K562 (cell line): Measurements from ENCODE around the gene TARP.

ENCODE experiments used
- ERF ChIP-seq: fragments of 450-650 bp; formaldehyde crosslinking; IDR thresholded peaks from 2 replicates; pipeline ENCODE4 v1.4.0; 2020; ENCODE audit warnings: mild to moderate bottlenecking, mixed read lengths
- ETS2 ChIP-seq: IDR thresholded peaks from 2 replicates; pipeline ENCODE4 v1.6.1; 2016; ENCODE audit warnings: borderline replicate concordance, missing genetic modification characterization, mild to moderate bottlenecking, moderate library complexity, missing compliant biosample characterization; ENCODE audit not compliant: poor library complexity, severe bottlenecking
- FOXK1 ChIP-seq: sonication (generic); formaldehyde crosslinking; IDR thresholded peaks from 2 replicates; pipeline ENCODE4 v1.8.0; 2022; ENCODE audit warnings: missing genetic modification reagents, mild to moderate bottlenecking, borderline replicate concordance
- KDM4B ChIP-seq, 2 experiments: fragments of 450-650 bp in 1 of 2; sonication (generic) in 1 of 2; IDR thresholded peaks; 2 replicates each; pipeline ENCODE4 v1.6.1; 2016 to 2017; ENCODE audit warnings: borderline replicate concordance in 2 of 2, antibody characterized with exemption in 1 of 2, low read depth in 1 of 2, mild to moderate bottlenecking in 1 of 2
- L3MBTL2 ChIP-seq: fragments of 450-650 bp; IDR thresholded peaks from 2 replicates; pipeline ENCODE4 v1.6.1; 2016; ENCODE audit warnings: mild to moderate bottlenecking, moderate library complexity
- RCOR1 ChIP-seq, 2 experiments: IDR thresholded peaks; 2 replicates each; pipeline ENCODE4 v1.6.1; 2012; ENCODE audit warnings: low read depth in 2 of 2, low read length in 2 of 2, borderline replicate concordance in 1 of 2, improper control_type of control experiment in 1 of 2
- SMAD4 ChIP-seq: fragments of 250-450 bp; sonication (Bioruptor Pico); conservative IDR thresholded peaks from 2 replicates; pipeline ENCODE4 v1.8.0; 2021; ENCODE audit warnings: inconsistent platforms, mild to moderate bottlenecking, moderate library complexity
- SP2 ChIP-seq: IDR thresholded peaks from 2 replicates; pipeline ENCODE4 v1.6.1; 2011; ENCODE audit warnings: mild to moderate bottlenecking, low read depth, low read length, moderate library complexity; ENCODE audit not compliant: poor library complexity, severe bottlenecking; ENCODE audit errors: extremely low read depth
- ZNF444 ChIP-seq: fragments of 250-450 bp; sonication (Bioruptor Pico); IDR thresholded peaks from 2 replicates; pipeline ENCODE4 v1.4.0; 2020; ENCODE audit warnings: mild to moderate bottlenecking, moderate library complexity
- ZNF696 ChIP-seq: fragments of 250-450 bp; sonication (Bioruptor Pico); conservative IDR thresholded peaks from 2 replicates; pipeline ENCODE4 v1.4.0; 2020; ENCODE audit warnings: mild to moderate bottlenecking, moderate library complexity
- ZNF766 ChIP-seq: fragments of 200-800 bp; sonication (Bioruptor generic); conservative IDR thresholded peaks from 2 replicates; pipeline ENCODE4 v1.6.1; 2016; ENCODE audit warnings: missing genetic modification characterization, missing compliant biosample characterization
- ZSCAN32 ChIP-seq: fragments of 450-650 bp; formaldehyde crosslinking; IDR thresholded peaks from 2 replicates; pipeline ENCODE4 v1.4.0; 2020; ENCODE audit warnings: mild to moderate bottlenecking, moderate library complexity
- TF ChIP-seq, protein P1 (sequence below): sonication (generic); formaldehyde crosslinking; IDR thresholded peaks from 2 replicates; pipeline ENCODE4 v1.8.1; 2023; ENCODE audit warnings: mild to moderate bottlenecking, missing genetic modification reagents
- TF ChIP-seq, protein P2 (sequence below): fragments of 200-800 bp; sonication (Bioruptor generic); IDR thresholded peaks from 2 replicates; pipeline ENCODE4 v1.6.1; 2016; ENCODE audit warnings: missing genetic modification characterization, missing compliant biosample characterization

The TARP gene

DNA sequence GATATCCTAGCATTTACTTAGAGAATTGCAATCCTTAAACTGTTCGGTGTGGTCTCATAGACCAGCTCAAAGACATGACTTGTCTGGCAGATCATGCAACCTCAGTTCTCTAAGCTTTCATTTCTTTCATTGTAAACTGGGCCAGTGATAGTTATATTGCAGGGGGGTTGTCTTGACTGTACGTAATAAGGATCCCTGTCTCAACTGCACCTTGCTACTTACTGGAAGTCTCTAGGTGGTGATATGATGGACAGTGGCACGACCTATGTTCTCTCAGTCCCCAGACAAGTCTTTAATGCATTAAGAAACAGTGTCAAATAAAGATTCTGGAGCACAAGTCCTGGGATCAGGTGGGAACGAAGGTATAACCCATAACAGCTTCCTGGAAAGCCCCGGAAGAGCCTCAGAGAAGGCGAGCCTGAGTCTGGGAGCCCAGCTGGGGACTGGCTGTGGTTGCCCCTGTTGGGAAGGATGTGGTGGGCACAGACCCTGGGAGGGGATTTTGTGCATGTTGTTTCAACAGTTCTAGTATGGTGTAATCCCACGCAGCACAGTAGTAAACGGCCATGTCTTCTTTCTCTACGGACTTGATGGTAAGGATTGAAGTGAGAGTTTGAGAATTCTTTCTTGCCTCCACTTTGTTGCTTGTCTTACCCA, 26.0 kb upstream of the TARP start (continued):
- TF ChIP-seq RCOR1 (IDR thresholded peaks at IDR 0.05; ENCODE audit: borderline replicate concordance in 1 of 2, low read depth in 2 of 2, low read length in 2 of 2): no peak
- TF ChIP-seq SP2: no peak
- TF ChIP-seq ERF (CRISPR knock-in tag): no peak
- no peak for TF ChIP-seq FOXK1 (CRISPR knock-in tag)
- no peak for TF ChIP-seq ZSCAN32
- no peak for TF ChIP-seq ZNF444
- TF ChIP-seq ZNF766: no peak
- no peak for TF ChIP-seq KDM4B (IDR thresholded peaks at IDR 0.05; ENCODE audit: borderline replicate concordance in 2 of 2, low read depth in 1 of 2)
- TF ChIP-seq, protein P1, sequence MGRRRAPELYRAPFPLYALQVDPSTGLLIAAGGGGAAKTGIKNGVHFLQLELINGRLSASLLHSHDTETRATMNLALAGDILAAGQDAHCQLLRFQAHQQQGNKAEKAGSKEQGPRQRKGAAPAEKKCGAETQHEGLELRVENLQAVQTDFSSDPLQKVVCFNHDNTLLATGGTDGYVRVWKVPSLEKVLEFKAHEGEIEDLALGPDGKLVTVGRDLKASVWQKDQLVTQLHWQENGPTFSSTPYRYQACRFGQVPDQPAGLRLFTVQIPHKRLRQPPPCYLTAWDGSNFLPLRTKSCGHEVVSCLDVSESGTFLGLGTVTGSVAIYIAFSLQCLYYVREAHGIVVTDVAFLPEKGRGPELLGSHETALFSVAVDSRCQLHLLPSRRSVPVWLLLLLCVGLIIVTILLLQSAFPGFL (CRISPR knock-in tag): no peak
- TF ChIP-seq, protein P2, sequence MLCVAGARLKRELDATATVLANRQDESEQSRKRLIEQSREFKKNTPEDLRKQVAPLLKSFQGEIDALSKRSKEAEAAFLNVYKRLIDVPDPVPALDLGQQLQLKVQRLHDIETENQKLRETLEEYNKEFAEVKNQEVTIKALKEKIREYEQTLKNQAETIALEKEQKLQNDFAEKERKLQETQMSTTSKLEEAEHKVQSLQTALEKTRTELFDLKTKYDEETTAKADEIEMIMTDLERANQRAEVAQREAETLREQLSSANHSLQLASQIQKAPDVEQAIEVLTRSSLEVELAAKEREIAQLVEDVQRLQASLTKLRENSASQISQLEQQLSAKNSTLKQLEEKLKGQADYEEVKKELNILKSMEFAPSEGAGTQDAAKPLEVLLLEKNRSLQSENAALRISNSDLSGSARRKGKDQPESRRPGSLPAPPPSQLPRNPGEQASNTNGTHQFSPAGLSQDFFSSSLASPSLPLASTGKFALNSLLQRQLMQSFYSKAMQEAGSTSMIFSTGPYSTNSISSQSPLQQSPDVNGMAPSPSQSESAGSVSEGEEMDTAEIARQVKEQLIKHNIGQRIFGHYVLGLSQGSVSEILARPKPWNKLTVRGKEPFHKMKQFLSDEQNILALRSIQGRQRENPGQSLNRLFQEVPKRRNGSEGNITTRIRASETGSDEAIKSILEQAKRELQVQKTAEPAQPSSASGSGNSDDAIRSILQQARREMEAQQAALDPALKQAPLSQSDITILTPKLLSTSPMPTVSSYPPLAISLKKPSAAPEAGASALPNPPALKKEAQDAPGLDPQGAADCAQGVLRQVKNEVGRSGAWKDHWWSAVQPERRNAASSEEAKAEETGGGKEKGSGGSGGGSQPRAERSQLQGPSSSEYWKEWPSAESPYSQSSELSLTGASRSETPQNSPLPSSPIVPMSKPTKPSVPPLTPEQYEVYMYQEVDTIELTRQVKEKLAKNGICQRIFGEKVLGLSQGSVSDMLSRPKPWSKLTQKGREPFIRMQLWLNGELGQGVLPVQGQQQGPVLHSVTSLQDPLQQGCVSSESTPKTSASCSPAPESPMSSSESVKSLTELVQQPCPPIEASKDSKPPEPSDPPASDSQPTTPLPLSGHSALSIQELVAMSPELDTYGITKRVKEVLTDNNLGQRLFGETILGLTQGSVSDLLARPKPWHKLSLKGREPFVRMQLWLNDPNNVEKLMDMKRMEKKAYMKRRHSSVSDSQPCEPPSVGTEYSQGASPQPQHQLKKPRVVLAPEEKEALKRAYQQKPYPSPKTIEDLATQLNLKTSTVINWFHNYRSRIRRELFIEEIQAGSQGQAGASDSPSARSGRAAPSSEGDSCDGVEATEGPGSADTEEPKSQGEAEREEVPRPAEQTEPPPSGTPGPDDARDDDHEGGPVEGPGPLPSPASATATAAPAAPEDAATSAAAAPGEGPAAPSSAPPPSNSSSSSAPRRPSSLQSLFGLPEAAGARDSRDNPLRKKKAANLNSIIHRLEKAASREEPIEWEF (CRISPR knock-in tag): no peak
- no peak for TF ChIP-seq ZNF696
- TF ChIP-seq ETS2 (tag): no peak
- TF ChIP-seq L3MBTL2: no peak
- TF ChIP-seq SMAD4 (CRISPR knock-in tag): no peak
